Stimulated activated CD4-positive, alpha-beta T cell treated with anti-CD3 and anti-CD28 coated beads, Interleukin-2, amount 100 ng/mL, for 48 hours (primary cell): ENCODE measurements around the gene UNC119.
"Not testable (repeated sequence)": the region's sequence is repeated elsewhere in the genome, so short reads cannot be mapped to it uniquely, and the experiment has no call there.

Experiments
- DNase-seq, 2 donors: peaks; one replicate each; pipeline ENCODE4 v3.0.0-alpha.2; 2020

The UNC119 gene

GRCh38 chr17:28541439-28541838, 11.0 kb downstream of the UNC119 start:
- DNase-seq = no peak

- DNase-seq = no peak
Observed at GRCh38 chr17:28540231-28540630, 12.2 kb downstream of the UNC119 start.

GRCh38 chr17:28538296-28538895, 14.0 kb downstream of the UNC119 start:
- DNase-seq = no peak

- no peak for DNase-seq
Observed at GRCh38 chr17:28537219-28537610, 15.2 kb downstream of the UNC119 start.

- DNase-seq = no peak
Observed at GRCh38 chr17:28536532-28537218, 15.7 kb downstream of the UNC119 start.

GRCh38 chr17:28534740-28535375, 17.6 kb downstream of the UNC119 start:
- DNase-seq = no peak

GRCh38 chr17:28533091-28533807, 19.2 kb downstream of the UNC119 start:
- no peak for DNase-seq

GRCh38 chr17:28532050-28532960, 20.1 kb downstream of the UNC119 start:
- DNase-seq = no peak

- DNase-seq = no peak
Observed at GRCh38 chr17:28530926-28531325, 21.5 kb downstream of the UNC119 start.

GRCh38 chr17:28530250-28530649, 22.2 kb downstream of the UNC119 start:
- no peak for DNase-seq

GRCh38 chr17:28529013-28529400, 23.4 kb downstream of the UNC119 start:
- DNase-seq = no peak

GRCh38 chr17:28528327-28529012, 24.0 kb downstream of the UNC119 start:
- DNase-seq = no peak

GRCh38 chr17:28527859-28528258, 24.6 kb downstream of the UNC119 start:
- DNase-seq = no peak

- DNase-seq = no peak
Observed at GRCh38 chr17:28527181-28527681, 25.2 kb downstream of the UNC119 start.

- DNase-seq = no peak
Observed at GRCh38 chr17:28526381-28526780, 26.0 kb downstream of the UNC119 start.

- no peak for DNase-seq
Observed at GRCh38 chr17:28524476-28525424, 27.7 kb downstream of the UNC119 start.

GRCh38 chr17:28523876-28524275, 28.5 kb downstream of the UNC119 start:
- DNase-seq = no peak

GRCh38 chr17:28523186-28523585, 29.2 kb downstream of the UNC119 start:
- DNase-seq = no peak

GRCh38 chr17:28522281-28522680, 30.1 kb downstream of the UNC119 start:
- DNase-seq = not testable (repeated sequence)

- no peak for DNase-seq
Observed at GRCh38 chr17:28521311-28522085, 30.9 kb downstream of the UNC119 start.
